Duodenal mucosa (tissue), 2 donors: ENCODE measurements around the gene HLA-DOB.
A peak's percentile ranks its signal among the peaks of the same experiment; 100 is the strongest.

Experiments used
- H3K27ac ChIP-seq: one replicate; pipeline ENCODE4 v1.7.0; 2013; ENCODE audit warnings: low read depth, low read length
- H3K27me3 ChIP-seq, 2 donors: one replicate each; pipeline ENCODE4 v1.7.0; 2013; ENCODE audit warnings: low read length in 2 of 2, control low read depth in 1 of 2; ENCODE audit not compliant: insufficient read depth in 2 of 2, control insufficient read depth in 1 of 2
- H3K36me3 ChIP-seq, 2 donors: one replicate each; pipeline ENCODE4 v1.7.0; 2013; ENCODE audit warnings: low read length in 2 of 2, control low read depth in 1 of 2; ENCODE audit not compliant: insufficient read depth in 2 of 2, control insufficient read depth in 1 of 2
- H3K4me1 ChIP-seq, 2 donors: one replicate each; pipeline ENCODE4 v1.7.0; 2013; ENCODE audit warnings: low read length in 2 of 2, control low read depth in 1 of 2; ENCODE audit not compliant: insufficient read depth in 2 of 2, control insufficient read depth in 1 of 2
- H3K4me3 ChIP-seq, 2 donors: one replicate each; pipeline ENCODE4 v1.7.0; 2013; ENCODE audit warnings: low read length in 2 of 2, low read depth in 1 of 2
- H3K9ac ChIP-seq, 2 donors: one replicate each; pipeline ENCODE4 v1.7.0; 2013; ENCODE audit warnings: low read length in 2 of 2, low read depth in 1 of 2
- H3K9me3 ChIP-seq, 2 donors: one replicate each; pipeline ENCODE4 v1.7.0; 2013; ENCODE audit warnings: low read length in 2 of 2, control low read depth in 1 of 2; ENCODE audit not compliant: control insufficient read depth in 1 of 2

HLA-DOB gene

GRCh38 chr6:32852844-32853540 lies 36.2 kb upstream of the HLA-DOB start:
- peaks cover 43 to 44% of the 10 kb centered on the region in 2 donors for H3K36me3 ChIP-seq
- H3K4me3 ChIP-seq = peak overlapping the region; percentile 94 to 97
- no peaks in the 10 kb centered on the region for H3K9me3 ChIP-seq
- no peaks in the 10 kb centered on the region for H3K27me3 ChIP-seq
- peak overlapping the region; percentile 100 for H3K27ac ChIP-seq
- peak overlapping the region; percentile 97 to 100 for H3K9ac ChIP-seq
- peaks cover 41 to 51% of the 10 kb centered on the region in 2 donors for H3K4me1 ChIP-seq

DNA sequence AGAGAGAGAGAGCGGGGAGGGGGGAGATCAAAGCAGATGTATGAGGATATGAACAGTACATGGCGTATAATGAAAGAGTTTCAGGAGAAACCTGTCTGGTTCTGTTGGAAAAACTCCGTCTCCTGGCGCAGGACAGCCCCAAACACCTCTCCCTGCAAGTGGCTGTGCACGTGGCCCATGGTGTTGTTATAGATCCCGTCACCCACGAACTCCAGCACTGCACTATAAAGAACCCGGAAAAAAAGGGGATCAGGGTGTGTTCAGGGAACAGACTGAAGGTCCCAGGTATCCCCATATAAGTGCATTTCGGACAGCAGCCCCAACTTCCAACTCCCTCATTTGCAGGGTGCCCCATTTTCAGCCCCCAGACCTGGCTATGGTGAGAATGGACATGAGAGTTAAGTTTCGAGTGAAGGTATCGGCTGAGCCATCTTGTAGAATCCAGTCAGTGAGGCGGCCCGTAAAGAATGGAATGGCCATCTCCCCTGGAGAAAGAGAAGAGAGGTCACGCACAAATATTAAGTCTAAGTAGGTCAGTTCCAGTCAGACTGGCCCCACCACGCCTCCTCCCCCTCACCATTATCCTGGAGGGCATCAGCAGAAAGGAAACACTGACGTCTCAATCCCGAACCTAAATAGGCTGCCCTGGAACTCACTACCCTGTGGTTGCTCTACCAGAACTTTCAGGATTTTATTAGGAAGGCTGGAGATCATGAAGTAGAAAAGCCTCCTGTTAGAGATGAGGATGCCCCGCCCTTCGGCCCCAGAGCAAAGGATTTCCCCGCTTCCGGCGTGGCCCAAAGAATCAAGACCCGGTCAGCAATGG lies 35.4 kb upstream of the HLA-DOB start:
- Histone ChIP-seq H3K27ac (peak overlapping the region; percentile 100), H3K4me1 (peaks cover 40 to 53% of the 10 kb centered on the region in 2 donors), H3K36me3 (peaks cover 43 to 44% of the 10 kb centered on the region in 2 donors), H3K9ac (peak overlapping the region; percentile 97 to 100), H3K9me3 (no peaks in the 10 kb centered on the region), H3K27me3 (no peaks in the 10 kb centered on the region), H3K4me3 (peak overlapping the region; percentile 94 to 97)

DNA sequence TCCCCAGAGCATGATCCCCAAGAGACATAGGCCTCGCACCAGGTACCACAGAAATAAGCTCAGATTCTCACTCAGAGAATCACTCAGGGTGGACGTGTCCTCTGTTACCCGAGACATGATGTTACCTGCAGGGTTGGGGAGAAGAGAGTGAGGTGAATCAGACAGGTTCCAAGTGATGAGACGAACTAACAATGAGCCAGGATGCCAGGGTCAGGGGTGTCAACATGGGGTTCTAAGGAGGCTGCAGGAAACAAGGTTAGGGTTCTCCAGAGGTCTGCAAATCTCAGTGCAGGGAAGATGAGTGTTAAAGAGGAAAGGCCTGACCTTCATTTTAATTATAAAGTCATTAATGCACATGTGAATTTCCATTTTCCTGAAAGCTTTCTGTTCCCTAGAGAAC lies 34.2 kb upstream of the HLA-DOB start:
- H3K4me3 ChIP-seq = peak overlapping the region in 1 of 2 donors; percentile 94
- H3K27me3 ChIP-seq = no peaks in the 10 kb centered on the region
- peaks cover 46 to 53% of the 10 kb centered on the region in 2 donors for H3K36me3 ChIP-seq
- peaks cover 42 to 54% of the 10 kb centered on the region in 2 donors for H3K4me1 ChIP-seq
- no peak overlapping the region for H3K27ac ChIP-seq
- H3K9me3 ChIP-seq = no peaks in the 10 kb centered on the region
- H3K9ac ChIP-seq = peak overlapping the region in 1 of 2 donors; percentile 20

GRCh38 chr6:32849126-32849525 lies 32.3 kb upstream of the HLA-DOB start:
- Histone ChIP-seq H3K9me3 (no peaks in the 10 kb centered on the region), H3K4me3 (no peak overlapping the region), H3K4me1 (peaks cover 38 to 54% of the 10 kb centered on the region in 2 donors), H3K9ac (peak overlapping the region in 1 of 2 donors; percentile 20), H3K36me3 (peaks cover 56 to 62% of the 10 kb centered on the region in 2 donors), H3K27me3 (no peaks in the 10 kb centered on the region), H3K27ac (no peak overlapping the region)

- H3K9me3 ChIP-seq = no peaks in the 10 kb centered on the region
- no peak overlapping the region for H3K9ac ChIP-seq
- no peaks in the 10 kb centered on the region for H3K27me3 ChIP-seq
- peaks cover 56 to 62% of the 10 kb centered on the region in 2 donors for H3K36me3 ChIP-seq
- H3K4me3 ChIP-seq = no peak overlapping the region
- no peak overlapping the region for H3K27ac ChIP-seq
- H3K4me1 ChIP-seq = peaks cover 41 to 59% of the 10 kb centered on the region in 2 donors
Observed at GRCh38 chr6:32847795-32848194, 31.0 kb upstream of the HLA-DOB start.

- H3K27me3 ChIP-seq = no peaks in the 10 kb centered on the region
- no peak overlapping the region for H3K27ac ChIP-seq
- no peak overlapping the region for H3K4me3 ChIP-seq
- H3K4me1 ChIP-seq = peaks cover 43 to 63% of the 10 kb centered on the region in 2 donors
- no peaks in the 10 kb centered on the region for H3K9me3 ChIP-seq
- no peak overlapping the region for H3K9ac ChIP-seq
- peaks cover 63 to 69% of the 10 kb centered on the region in 2 donors for H3K36me3 ChIP-seq
Observed at GRCh38 chr6:32847004-32847403, 30.2 kb upstream of the HLA-DOB start.

DNA sequence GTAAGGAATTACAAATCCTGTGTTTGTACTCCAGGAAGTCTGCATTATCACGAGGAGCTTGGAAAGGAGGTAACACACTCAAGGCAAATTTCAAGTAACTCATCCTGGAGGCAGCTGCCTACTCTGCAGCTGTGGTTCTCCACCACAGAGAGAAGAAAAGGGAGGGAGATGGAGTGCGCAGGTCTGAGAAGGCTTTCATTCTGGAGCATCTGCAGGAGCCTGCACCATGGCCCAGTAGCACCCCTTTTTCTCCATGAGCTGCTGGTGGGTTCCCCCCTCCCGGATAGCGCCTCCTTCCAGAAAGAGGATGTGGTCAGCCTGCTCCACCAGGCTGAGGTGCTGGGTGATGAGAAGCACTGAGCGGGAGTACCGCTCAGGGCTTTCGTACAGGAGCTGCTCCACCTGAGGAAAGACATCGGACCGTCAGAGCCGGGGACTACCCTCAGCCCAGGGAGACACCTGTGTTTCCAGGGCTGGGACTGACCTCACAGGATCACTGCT lies 28.6 kb upstream of the HLA-DOB start:
- Histone ChIP-seq H3K9me3 (no peaks in the 10 kb centered on the region), H3K36me3 (peaks cover 64 to 72% of the 10 kb centered on the region in 2 donors), H3K27me3 (no peaks in the 10 kb centered on the region), H3K9ac (peak overlapping the region; percentile 89 to 97), H3K27ac (peak overlapping the region; percentile 93), H3K4me3 (peak overlapping the region; percentile 90 to 99), H3K4me1 (peaks cover 33 to 55% of the 10 kb centered on the region in 2 donors)

- no peaks in the 10 kb centered on the region for H3K9me3 ChIP-seq
- H3K4me1 ChIP-seq = peaks cover 32 to 52% of the 10 kb centered on the region in 2 donors
- no peaks in the 10 kb centered on the region for H3K27me3 ChIP-seq
- H3K9ac ChIP-seq = peak overlapping the region; percentile 89 to 97
- peak overlapping the region; percentile 90 to 99 for H3K4me3 ChIP-seq
- H3K27ac ChIP-seq = peak overlapping the region; percentile 93
- peaks cover 61 to 69% of the 10 kb centered on the region in 2 donors for H3K36me3 ChIP-seq
Observed at GRCh38 chr6:32844839-32845383, 28.1 kb upstream of the HLA-DOB start.

DNA sequence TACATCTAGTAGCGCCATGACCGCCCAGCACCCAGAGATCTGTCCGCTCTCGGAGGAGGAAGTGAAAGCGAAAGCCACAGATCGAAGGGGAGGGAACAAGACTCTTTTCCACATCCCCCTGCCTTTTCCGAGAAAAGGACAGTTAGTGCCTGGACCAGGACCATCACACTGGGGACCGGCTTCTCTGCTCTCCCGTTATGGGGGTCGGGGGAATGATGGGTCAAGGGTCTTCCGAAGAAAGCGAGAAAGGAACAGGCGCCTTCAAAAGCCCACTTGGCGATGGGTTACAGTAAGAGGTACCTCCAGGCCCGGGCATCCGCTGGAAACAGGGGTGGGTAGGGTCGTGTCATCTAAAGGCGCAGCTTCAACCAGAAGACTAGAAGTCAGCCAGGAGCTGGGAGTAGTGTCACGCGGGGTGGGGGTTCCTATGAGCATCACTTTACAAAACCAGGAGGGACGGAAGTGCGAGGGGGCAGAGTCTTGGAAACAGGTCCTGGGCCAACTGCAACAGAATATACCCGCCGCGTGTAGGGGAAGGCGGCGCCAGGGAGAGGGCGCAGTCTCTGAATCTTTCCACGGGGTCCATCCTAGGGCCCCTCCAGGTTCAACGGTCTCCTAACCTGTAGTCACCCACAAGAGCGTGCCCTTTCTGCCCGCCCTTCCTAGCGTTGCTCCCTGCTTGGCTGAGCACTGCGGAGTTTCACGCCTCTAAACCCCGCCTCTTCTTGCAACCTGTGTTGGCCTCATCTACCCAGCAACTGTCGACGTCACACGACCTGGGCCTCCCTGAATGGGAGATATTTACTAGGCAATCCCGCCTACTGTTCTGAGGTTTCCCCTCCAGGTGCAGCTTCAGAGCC lies 27.4 kb upstream of the HLA-DOB start, which contains the start of gene PSMB8:
Gene PSMB8, minus strand, starts transcription at position 69 of the 860 bp plus-strand sequence. Its CDS starts 51 bp downstream, at position 18.
- no peaks in the 10 kb centered on the region for H3K27me3 ChIP-seq
- H3K9ac ChIP-seq = peak within 1 kb of the TSS; percentile 89 to 97
- peaks cover 32 to 51% of the 10 kb centered on the region in 2 donors for H3K4me1 ChIP-seq
- H3K4me3 ChIP-seq = peak within 1 kb of the TSS; percentile 90 to 99
- peaks cover 58 to 65% of the 10 kb centered on the region in 2 donors for H3K36me3 ChIP-seq
- H3K27ac ChIP-seq = peak within 1 kb of the TSS; percentile 93
- H3K9me3 ChIP-seq = no peaks in the 10 kb centered on the region
